T-helper 17 cell (primary cell): ENCODE results near the gene CROCC. TPM values are rescaled to one million over a fixed set of nuclear protein-coding genes. Genes with fewer than 3 reads are reported as not detected.
"Not testable (repeated sequence)": the region's sequence is repeated elsewhere in the genome, so short reads cannot be mapped to it uniquely, and the experiment has no call there.

Experiments
- ATAC-seq: fragments of 150-1000 bp; cut with Tn5 transposase; 2 replicates; pipeline ENCODE4 v1.10.0; 2021; ENCODE audit warnings: mild to moderate bottlenecking, moderate library complexity
- DNase-seq, 3 donors: peaks; one replicate each; pipeline versions ENCODE4 v3.0.0 to v3.0.0-alpha.2; 2020 to 2021
- H3K9me3 ChIP-seq: one replicate; pipeline ENCODE4 v1.7.0; 2013; ENCODE audit warnings: low read length, mild to moderate bottlenecking; ENCODE audit not compliant: control insufficient read depth, poor library complexity, severe bottlenecking
- H3K27ac Mint-ChIP-seq: one replicate; pipeline ENCODE4 v1.8.0; 2022; ENCODE audit warnings: mild to moderate bottlenecking, moderate library complexity, mixed read lengths
- H3K27me3 Mint-ChIP-seq: one replicate; pipeline ENCODE4 v1.8.0; 2022; ENCODE audit warnings: mixed read lengths
- H3K36me3 Mint-ChIP-seq: one replicate; pipeline ENCODE4 v1.8.0; 2022; ENCODE audit warnings: low read depth, mixed read lengths
- H3K4me1 Mint-ChIP-seq: one replicate; pipeline ENCODE4 v1.8.0; 2022; ENCODE audit warnings: mild to moderate bottlenecking, mixed read lengths
- H3K4me3 Mint-ChIP-seq: one replicate; pipeline ENCODE4 v1.8.0; 2022; ENCODE audit warnings: mild to moderate bottlenecking, moderate library complexity, mixed read lengths
- total RNA-seq, 4 donors: library from RNA in 2 of 4; stranded (reverse) in 2 of 4; gene quantifications; one replicate each; pipeline ENCODE4 v1.2.3 and lab custom pipeline; 2022 to 2026

Gene CROCC
- total RNA-seq, 2 donors from 2014 or later: 52.4 to 55.9 TPM

DNA sequence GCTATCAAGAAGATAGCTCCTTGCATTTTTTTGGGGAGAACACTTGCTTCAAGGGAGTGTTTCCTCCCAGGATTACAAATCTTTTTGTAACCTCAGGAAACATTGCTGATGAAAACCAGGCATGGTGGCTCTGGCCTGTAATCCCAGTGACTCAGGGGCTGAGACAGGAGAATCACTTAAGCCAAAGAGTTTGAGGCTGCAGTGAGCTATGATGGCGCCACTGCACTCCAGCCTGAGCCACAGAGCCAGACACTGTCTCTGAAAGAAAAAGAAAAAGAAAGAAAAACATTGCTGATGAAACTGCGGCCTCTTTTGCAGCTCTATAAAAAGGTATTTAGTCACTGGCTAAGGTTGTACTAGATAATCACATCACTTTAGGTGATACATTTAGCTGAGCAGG is 18.7 kb upstream of the CROCC start:
- peaks cover 21% of the 10 kb centered on the region for H3K4me1 Mint-ChIP-seq
- no peaks in the 10 kb centered on the region for H3K27me3 Mint-ChIP-seq
- H3K9me3 ChIP-seq: no peaks in the 10 kb centered on the region
- no peaks in the 10 kb centered on the region for H3K36me3 Mint-ChIP-seq
- H3K27ac Mint-ChIP-seq: no peak overlapping the region
- DNase-seq: no peak
- no peak for ATAC-seq
- H3K4me3 Mint-ChIP-seq: peak overlapping the region; percentile 72

DNA sequence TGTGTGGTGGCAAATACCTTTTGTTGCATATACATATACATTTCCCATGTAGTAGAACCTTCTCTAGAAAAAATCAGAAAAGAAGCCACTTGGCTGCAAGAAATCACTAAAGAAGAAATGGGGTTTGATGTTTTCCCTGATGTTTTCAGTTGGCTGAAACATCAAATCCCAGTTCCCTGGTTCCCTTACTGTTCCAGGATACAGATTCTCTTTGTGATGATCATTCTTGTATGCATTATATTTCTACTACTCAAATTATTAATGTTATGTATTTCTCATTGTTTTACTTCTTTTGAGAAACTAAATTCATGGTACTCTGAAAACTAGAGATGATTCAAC is 18.3 kb upstream of the CROCC start:
- Mint-ChIP-seq H3K4me3 (peak overlapping the region; percentile 72), H3K4me1 (peaks cover 21% of the 10 kb centered on the region), H3K27me3 (no peaks in the 10 kb centered on the region), H3K36me3 (no peaks in the 10 kb centered on the region), H3K27ac (no peak overlapping the region)
- ATAC-seq: no peak
- no peaks in the 10 kb centered on the region for H3K9me3 ChIP-seq
- DNase-seq: no peak

DNA sequence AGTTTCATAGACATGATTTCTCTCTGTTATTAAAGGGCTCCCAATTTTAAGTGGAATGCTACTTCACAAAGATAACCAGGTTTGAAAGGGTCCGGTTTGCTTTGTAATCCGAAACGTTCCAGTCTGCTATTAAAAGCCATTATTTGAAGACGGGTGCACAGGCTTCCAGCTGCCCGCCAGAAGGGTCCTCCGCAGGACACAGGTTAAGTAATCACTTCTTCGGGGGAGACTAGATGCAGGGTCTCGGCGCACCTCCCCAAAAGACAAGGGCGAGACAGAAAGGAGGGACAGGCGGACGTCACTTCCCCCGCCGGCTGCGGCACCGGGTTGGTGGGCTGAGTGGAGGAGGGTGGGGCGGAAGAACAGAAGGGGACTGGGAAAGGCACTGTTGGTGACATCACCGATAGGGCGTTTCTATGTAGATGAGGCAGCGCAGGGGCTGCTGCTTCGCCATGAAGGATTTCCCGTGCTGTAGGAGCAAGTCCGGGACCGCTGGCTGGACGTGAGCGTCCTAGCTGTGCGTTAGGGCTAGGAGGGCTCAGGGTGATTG is 17.1 kb upstream of the CROCC start:
- H3K4me1 Mint-ChIP-seq: peaks cover 21% of the 10 kb centered on the region
- no peaks in the 10 kb centered on the region for H3K36me3 Mint-ChIP-seq
- DNase-seq (peak; percentile 90 to 99 (median 95)), ATAC-seq (peak; percentile 94)
- no peaks in the 10 kb centered on the region for H3K9me3 ChIP-seq
- no peaks in the 10 kb centered on the region for H3K27me3 Mint-ChIP-seq
- H3K4me3 Mint-ChIP-seq: no peak overlapping the region
- H3K27ac Mint-ChIP-seq: no peak overlapping the region

DNA sequence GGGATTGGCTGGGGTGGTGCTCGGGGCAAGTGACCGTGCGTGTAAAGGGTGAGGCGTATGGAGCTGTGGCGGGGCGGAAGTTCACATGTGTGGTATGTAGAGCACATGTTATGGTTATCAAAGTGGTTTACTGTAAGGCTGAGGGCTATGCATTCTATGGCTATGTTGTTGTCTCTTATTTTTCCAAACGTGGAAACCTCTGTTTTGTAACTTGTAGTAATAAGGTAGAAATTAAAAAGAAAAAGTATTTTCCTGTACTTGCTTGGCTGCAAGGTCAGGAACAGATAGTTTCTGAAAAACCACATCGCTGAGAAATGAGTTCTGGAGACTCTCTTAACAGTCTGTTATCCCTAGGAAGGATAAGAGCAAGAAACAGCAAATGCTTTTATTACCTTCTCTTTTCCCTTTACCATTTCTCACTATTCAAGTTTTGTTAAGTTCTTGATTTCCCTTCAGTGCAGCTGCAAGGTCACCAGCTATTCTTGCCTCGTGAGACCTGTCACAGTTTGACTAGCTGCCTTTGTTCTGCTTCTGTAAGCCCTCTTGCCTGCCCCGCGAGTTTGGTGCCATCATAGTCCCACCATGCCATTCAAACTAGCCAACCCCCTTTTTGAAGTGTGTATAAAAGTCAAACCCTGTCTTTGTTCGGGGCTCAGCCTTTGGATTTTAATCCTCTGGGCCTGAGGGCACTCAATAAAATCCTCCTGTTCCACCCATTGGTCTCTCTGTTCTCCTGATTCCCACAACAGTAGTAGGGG is 16.4 kb upstream of the CROCC start:
- Mint-ChIP-seq H3K4me3 (no peak overlapping the region), H3K27ac (no peak overlapping the region), H3K36me3 (no peaks in the 10 kb centered on the region), H3K27me3 (no peaks in the 10 kb centered on the region), H3K4me1 (peaks cover 24% of the 10 kb centered on the region)
- DNase-seq (no peak), ATAC-seq (peak; percentile 80)
- no peaks in the 10 kb centered on the region for H3K9me3 ChIP-seq

DNA sequence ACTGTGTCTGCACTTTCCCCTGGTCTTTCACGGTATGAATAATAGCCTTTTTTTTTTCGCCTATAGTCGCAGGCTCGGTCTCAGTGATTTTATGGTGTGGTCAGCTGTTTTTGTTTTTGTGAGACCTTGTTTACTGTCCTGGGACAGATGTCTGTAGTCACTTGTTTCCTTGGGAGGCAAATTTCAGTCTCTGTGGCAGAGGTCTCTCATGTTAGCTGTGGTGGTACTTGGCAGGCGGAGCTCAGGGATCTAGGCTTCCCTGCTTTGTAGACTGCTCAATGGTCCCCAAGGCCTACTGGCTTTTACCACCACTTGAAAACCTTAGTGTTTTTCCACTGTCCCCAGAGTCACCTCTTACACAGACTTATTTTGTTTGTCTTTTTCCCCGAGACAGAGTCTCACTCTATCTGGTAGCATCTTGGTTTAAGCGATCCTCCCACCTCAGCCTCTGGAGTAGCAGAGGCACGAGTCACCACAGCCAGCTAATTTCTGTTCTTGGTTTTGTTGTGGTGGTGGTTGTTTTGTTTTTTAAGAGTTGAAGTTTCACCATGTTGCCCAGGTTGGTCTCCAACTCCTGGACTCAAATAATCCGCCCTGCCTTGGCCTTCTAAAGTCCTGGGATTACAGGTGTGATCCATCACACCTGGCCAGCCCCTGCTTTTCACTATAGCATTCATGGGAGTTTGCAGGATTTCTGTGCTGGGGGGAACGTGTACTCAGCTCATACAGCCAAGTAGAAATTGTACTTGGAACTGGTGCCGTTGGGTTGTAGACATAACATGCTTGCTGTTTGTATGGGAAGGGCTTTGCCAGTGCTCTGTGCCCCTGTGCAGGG is 15.6 kb upstream of the CROCC start:
- DNase-seq: no peak

DNA sequence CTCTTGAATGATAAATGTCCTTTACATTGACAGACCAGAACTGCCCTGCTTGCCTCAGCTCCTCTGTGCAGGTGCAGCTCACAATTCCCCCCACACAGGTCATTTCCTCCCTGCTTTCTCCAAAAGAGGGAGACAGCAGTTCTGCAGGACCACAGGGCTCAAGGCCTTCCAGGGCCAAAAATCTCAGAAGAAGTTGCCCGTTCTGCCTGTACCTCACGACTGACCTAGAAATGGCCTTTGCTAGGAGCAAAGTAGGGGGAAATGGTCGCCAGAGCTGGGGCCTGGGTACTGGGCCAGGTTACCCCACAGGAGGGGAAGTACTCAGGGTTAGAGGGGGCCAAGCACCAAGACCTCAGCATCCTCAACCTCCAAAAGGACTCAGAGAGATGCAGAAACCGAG is 14.9 kb upstream of the CROCC start:
- no peak for ATAC-seq
- Mint-ChIP-seq H3K36me3 (no peaks in the 10 kb centered on the region), H3K4me3 (peak overlapping the region; percentile 19), H3K27ac (no peak overlapping the region), H3K27me3 (no peaks in the 10 kb centered on the region), H3K4me1 (peaks cover 16% of the 10 kb centered on the region)
- no peak for DNase-seq
- H3K9me3 ChIP-seq: no peaks in the 10 kb centered on the region

More for the DNA sequence above, 15.6 kb upstream of the CROCC start:
- peaks cover 19% of the 10 kb centered on the region for H3K4me1 Mint-ChIP-seq
- no peaks in the 10 kb centered on the region for H3K27me3 Mint-ChIP-seq
- H3K4me3 Mint-ChIP-seq: no peak overlapping the region
- H3K36me3 Mint-ChIP-seq: no peaks in the 10 kb centered on the region
- H3K27ac Mint-ChIP-seq: no peak overlapping the region
- ATAC-seq: no peak
- no peaks in the 10 kb centered on the region for H3K9me3 ChIP-seq

DNA sequence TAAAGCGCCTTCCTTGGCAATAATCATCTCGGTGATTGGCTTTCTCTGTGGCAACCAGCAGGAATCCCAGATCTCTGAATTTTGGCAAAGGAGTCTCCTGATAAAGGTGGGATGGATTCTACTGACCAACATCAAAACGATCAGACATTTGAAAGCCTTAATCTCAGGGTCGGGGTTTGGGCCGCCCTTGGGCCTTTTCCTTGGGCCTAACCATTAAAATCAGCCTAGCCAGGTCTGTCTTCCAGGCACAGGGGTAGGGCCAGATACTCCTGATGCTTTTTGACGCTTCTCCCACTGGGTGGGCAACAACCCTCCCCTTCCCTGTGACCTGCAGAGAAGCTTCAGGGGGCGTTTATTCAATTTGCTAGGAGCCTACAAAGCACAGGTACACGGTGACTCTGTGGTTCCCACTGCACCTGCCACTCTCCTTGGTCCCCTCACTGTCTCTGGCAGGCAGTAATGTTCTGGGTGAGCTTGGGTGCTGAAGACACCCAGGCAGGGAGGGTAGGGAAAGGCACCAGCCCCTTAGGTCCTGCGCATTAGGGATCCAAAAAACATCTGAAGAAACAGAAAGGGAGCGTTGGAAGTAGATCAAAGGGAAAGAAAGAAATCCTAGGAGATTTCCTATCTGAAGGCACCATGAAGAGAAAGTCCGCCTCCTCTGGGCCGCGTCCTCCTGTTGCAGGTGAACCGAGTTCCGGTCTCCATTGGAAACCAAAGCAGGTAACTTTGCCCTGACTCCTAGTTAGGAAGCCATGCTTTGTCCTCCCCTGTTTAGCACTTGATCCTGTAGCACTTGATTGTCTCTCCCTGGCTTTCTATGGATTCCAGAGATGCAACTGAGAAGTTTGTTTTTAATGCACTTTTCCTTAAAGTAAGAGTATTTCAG is 13.6 kb upstream of the CROCC start:
- ATAC-seq (no peak), DNase-seq (no peak)
- H3K9me3 ChIP-seq: no peaks in the 10 kb centered on the region
- H3K27me3 Mint-ChIP-seq: no peaks in the 10 kb centered on the region
- peak overlapping the region; percentile 10 for H3K27ac Mint-ChIP-seq
- H3K4me1 Mint-ChIP-seq: peaks cover 24% of the 10 kb centered on the region
- no peaks in the 10 kb centered on the region for H3K36me3 Mint-ChIP-seq
- no peak overlapping the region for H3K4me3 Mint-ChIP-seq

DNA sequence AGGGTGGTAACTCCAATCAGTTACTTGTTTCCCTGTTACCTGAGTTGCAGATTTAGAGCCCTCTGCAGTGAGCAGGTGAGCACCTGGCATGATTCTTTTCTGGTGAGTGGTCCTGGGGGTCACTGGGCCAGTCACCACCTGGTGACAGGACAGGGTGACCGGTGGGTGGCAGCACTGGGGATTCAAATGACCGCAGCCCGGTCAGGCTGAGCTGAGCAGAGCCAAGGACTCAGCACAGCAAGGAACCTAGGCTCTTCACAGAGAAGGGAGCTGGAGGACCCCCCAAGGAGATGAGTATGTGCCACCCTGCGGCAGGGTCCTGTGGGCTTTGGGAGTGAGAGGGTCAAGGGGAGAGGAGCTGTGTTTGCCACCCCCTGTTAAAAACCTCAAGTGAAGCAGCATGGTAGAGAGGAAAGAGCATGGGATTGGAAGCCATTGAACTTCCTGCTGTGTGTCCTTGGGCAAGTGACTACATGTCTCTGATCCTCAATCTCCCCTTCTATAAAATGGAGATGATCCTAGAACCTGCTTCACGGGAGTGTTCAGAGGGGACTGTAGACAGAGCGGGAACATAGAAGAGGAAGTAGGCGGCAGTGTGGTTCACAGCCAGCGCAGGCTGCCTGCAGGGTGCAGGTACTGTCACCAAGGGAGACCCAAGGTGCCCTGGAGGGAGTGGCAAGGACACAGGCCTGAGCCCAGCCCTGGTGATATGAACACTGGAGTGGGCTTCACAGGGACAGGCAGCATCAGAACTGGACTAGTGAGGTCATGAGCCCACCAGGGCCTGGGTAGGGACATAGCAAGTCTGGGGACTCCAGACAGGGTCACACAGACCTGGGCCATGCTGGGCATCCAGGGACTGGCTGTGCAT is 9.6 kb upstream of the CROCC start:
- not testable (repeated sequence) for H3K36me3 Mint-ChIP-seq, H3K27me3 Mint-ChIP-seq, H3K9me3 ChIP-seq, DNase-seq, ATAC-seq
- peaks cover 43% of the 10 kb centered on the region for H3K4me1 Mint-ChIP-seq
- H3K27ac Mint-ChIP-seq: peak overlapping the region; percentile 56
- H3K4me3 Mint-ChIP-seq: peak overlapping the region; percentile 97

DNA sequence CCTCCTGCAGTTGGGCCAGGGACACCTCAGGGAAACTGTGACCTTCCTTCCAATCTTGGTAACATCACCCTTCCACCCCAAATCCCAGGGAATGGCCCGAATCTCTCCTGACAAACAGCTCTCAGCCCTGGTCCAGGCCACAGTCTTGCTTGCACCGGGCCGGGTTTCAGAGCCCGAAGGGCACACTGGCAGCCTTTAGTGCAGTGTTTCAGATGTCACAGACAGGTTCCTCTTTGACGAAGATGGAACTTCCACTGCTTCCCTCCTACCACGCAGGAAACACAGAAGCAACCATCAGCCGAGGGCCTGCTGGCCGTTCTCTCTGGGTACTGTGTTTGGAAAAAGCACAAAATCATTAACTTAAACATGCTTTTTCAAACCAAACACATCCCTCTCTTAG is 9.0 kb upstream of the CROCC start:
- H3K27ac Mint-ChIP-seq: peak overlapping the region; percentile 56
- peaks cover 43% of the 10 kb centered on the region for H3K4me1 Mint-ChIP-seq
- not testable (repeated sequence) for H3K36me3 Mint-ChIP-seq, H3K27me3 Mint-ChIP-seq, H3K9me3 ChIP-seq, ATAC-seq, DNase-seq
- peak overlapping the region; percentile 97 for H3K4me3 Mint-ChIP-seq

DNA sequence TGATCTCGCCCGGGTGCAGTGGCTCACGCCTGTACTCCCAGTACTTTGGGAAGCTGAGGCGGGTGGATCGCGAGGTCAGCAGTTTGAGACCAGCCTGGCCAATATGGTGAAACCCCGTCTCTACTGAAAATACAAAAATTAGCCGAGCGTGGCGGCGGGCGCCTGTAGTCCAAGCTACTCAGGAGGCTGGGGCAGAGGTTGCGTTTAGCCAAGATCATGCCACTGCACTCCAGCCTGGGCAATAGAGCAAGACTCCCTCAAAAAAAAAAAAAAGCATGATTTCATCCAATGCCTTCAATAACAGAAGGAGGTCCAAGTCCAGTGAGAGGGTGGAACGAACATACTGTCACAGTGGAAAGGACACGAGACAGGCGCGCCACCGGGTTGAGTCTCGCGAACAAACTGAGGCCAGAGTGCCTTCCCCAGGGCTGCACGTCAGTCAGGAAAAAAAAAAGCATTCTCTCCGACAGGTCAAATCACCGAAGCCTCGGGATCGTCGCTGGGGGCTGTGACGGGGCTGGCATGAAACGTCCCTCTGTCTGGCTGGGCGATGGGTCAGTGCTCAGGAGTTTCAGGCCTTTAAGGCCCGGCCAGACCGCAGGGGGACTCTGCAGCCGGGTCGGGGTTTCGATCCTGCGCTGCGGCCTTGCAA is 8.4 kb upstream of the CROCC start:
- peaks cover 43% of the 10 kb centered on the region for H3K4me1 Mint-ChIP-seq
- no peak for ATAC-seq

DNA sequence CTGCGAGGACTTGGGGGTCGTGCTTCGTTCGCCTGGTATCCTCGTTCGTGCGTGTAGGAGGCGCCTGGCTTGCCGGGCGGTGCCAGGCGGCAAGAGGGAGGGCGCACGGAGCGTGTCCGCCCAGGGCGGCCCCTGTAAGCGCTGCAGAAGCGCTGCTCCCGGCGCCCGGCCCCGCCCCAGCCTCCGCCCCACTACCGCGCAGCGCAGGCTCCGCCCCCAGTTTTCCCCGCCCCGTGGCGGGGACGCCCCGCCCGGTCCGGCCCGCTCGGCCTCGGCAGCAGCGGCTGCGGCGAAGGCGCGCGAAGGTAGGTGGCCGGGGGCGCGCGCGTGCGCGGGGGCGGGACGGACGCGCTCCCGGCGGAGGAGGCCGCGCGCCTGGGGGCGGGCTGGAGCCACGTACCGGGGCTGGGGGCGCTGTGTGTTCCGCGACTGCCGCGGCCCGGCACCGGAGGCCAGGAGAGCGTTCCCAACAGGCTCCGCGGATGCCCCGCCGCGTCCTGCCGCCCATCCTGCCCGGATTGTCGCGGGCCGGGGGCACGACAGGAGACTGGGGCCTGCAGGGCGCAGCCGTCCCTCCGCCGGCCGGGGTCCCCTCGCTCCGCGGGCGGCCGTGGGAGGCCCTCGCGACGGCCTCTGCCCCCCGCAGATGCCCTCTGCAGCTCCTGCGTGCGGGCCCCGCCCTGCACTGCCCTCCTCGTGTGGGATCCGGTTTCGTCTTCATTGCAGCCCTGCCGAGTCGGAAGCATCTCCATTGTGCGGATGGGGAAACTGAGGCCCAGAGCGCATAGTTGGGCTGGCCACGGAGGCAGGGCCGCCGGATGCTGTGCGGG is 7.7 kb upstream of the CROCC start:
- Mint-ChIP-seq H3K4me3 (peak overlapping the region; percentile 97), H3K27ac (peak overlapping the region; percentile 80), H3K27me3 (no peaks in the 10 kb centered on the region), H3K4me1 (peaks cover 43% of the 10 kb centered on the region), H3K36me3 (no peaks in the 10 kb centered on the region)
- ATAC-seq (peak; percentile 96), DNase-seq (peak; percentile 92 to 98 (median 98))
- H3K9me3 ChIP-seq: no peaks in the 10 kb centered on the region

More for the DNA sequence above, 8.4 kb upstream of the CROCC start:
- peak overlapping the region; percentile 56 for H3K27ac Mint-ChIP-seq
- H3K36me3 Mint-ChIP-seq: no peaks in the 10 kb centered on the region
- no peaks in the 10 kb centered on the region for H3K27me3 Mint-ChIP-seq
- peak overlapping the region; percentile 97 for H3K4me3 Mint-ChIP-seq
- H3K9me3 ChIP-seq: no peaks in the 10 kb centered on the region
- no peak for DNase-seq
